Stimulated activated naive CD8-positive, alpha-beta T cell treated with anti-CD3 and anti-CD28 coated beads, Interleukin-15, Interleukin-2, amounts not matched to agents 100 ng/mL and 50 ng/mL, for 24 hours (primary cell): ENCODE data around the gene PIN1.
"Not testable (repeated sequence)": the region's sequence is repeated elsewhere in the genome, so short reads cannot be mapped to it uniquely, and the experiment has no call there.

Experiments used
- H3K27ac Mint-ChIP-seq: one replicate; pipeline ENCODE4 v1.8.0; 2021; ENCODE audit warnings: mild to moderate bottlenecking, mixed read lengths
- H3K27me3 Mint-ChIP-seq: one replicate; pipeline ENCODE4 v1.8.0; 2021; ENCODE audit warnings: mixed read lengths
- H3K36me3 Mint-ChIP-seq: one replicate; pipeline ENCODE4 v1.8.0; 2021; ENCODE audit warnings: low read depth, mixed read lengths
- H3K4me1 Mint-ChIP-seq: one replicate; pipeline ENCODE4 v1.8.0; 2021; ENCODE audit warnings: low read depth, mixed read lengths
- H3K4me3 Mint-ChIP-seq: one replicate; pipeline ENCODE4 v1.8.0; 2021; ENCODE audit warnings: mild to moderate bottlenecking, mixed read lengths
- H3K9me3 Mint-ChIP-seq: one replicate; pipeline ENCODE4 v1.8.0; 2021; ENCODE audit warnings: mixed read lengths

The PIN1 gene

DNA sequence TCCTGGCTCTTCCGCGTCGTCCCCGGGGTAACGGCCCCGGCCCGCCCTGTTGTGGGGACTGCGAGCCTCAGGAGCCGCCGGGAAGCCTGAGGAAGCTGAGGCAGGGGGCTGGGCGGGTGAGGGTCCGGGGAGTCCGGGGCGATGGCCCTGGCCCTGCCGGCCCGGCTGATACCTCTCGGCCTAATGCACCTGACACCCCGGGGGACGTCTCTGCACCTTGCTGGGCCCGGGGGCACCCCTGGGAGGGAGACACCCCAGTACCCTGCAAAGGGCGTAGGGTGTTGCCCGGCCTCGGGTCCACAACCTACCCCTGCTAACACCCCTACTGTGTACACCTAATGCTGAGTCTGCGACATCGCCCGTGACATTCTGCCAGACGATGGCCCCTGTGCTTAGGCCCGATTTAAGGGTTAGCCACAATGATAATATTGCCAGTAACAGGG lies 410 bp downstream of the PIN1 start:
- H3K9me3 Mint-ChIP-seq: no peaks in the 10 kb centered on the region
- H3K27me3 Mint-ChIP-seq: no peaks in the 10 kb centered on the region
- H3K4me3 Mint-ChIP-seq: peak overlapping the region; percentile 92
- H3K36me3 Mint-ChIP-seq: peaks cover 17% of the 10 kb centered on the region
- peak overlapping the region; percentile 83 for H3K27ac Mint-ChIP-seq
- peaks cover 11% of the 10 kb centered on the region for H3K4me1 Mint-ChIP-seq

DNA sequence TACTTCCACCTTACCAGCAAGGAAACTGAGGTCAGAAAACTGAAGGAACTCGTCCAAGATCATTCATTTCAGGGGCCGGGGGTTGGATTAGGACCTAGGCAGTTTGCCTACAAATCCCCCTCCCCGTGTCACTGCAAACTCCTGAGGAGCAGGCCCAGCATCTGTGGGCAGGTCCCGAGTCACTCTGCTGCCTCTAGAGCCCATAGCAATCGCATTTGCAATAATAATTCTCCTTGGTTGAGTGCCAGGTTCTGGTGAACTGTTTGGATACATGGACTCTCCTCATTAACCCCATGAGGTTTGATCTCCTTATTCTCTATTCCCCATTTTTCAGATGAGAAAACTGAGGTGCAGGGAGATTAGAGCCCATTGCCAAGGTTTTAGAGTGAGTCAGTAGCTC lies 903 bp downstream of the PIN1 start:
- Mint-ChIP-seq H3K27ac (peak overlapping the region; percentile 83), H3K36me3 (peaks cover 19% of the 10 kb centered on the region), H3K4me1 (peaks cover 11% of the 10 kb centered on the region), H3K4me3 (peak overlapping the region; percentile 92), H3K9me3 (no peaks in the 10 kb centered on the region), H3K27me3 (no peaks in the 10 kb centered on the region)

DNA sequence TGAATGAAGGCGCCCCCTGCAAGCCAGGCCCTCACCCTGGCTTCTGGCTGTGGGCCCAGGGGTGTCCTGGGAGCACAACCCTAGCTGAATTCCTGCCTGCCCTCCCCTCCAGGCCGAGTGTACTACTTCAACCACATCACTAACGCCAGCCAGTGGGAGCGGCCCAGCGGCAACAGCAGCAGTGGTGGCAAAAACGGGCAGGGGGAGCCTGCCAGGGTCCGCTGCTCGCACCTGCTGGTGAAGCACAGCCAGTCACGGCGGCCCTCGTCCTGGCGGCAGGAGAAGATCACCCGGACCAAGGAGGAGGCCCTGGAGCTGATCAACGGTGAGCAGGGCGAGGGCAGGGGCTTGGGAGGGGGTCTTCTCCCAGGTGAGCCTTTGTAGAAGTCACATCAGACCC lies 3.2 kb downstream of the PIN1 start:
- Mint-ChIP-seq H3K9me3 (no peaks in the 10 kb centered on the region), H3K4me1 (peaks cover 11% of the 10 kb centered on the region), H3K36me3 (peaks cover 40% of the 10 kb centered on the region)

DNA sequence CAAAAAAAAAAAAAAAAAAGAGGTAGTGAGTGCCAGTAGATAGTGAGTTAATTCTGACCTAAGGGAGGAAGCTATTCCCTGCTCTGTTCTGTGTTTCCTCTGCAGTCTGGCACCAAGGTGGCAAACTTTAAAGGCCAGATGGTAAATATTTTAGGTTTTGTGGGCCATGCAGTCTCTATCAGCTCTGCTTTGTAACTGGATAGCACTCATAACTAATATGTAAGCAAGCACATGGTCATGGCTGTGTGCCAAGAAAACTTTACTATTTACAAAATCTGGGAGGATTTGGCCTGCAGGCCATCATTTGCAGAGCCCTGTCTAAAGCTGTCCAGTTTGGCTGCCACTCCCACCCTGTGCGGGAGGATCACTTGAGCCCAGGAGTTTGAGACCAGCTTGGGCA lies 4.3 kb downstream of the PIN1 start:
- no peak overlapping the region for H3K27ac Mint-ChIP-seq
- H3K4me1 Mint-ChIP-seq: peaks cover 11% of the 10 kb centered on the region
- H3K36me3 Mint-ChIP-seq: peaks cover 47% of the 10 kb centered on the region
- H3K4me3 Mint-ChIP-seq: no peak overlapping the region
- no peaks in the 10 kb centered on the region for H3K27me3 Mint-ChIP-seq
- H3K9me3 Mint-ChIP-seq: no peaks in the 10 kb centered on the region

More for the DNA sequence above, 3.2 kb downstream of the PIN1 start:
- Mint-ChIP-seq H3K27ac (no peak overlapping the region), H3K4me3 (no peak overlapping the region), H3K27me3 (no peaks in the 10 kb centered on the region)

DNA sequence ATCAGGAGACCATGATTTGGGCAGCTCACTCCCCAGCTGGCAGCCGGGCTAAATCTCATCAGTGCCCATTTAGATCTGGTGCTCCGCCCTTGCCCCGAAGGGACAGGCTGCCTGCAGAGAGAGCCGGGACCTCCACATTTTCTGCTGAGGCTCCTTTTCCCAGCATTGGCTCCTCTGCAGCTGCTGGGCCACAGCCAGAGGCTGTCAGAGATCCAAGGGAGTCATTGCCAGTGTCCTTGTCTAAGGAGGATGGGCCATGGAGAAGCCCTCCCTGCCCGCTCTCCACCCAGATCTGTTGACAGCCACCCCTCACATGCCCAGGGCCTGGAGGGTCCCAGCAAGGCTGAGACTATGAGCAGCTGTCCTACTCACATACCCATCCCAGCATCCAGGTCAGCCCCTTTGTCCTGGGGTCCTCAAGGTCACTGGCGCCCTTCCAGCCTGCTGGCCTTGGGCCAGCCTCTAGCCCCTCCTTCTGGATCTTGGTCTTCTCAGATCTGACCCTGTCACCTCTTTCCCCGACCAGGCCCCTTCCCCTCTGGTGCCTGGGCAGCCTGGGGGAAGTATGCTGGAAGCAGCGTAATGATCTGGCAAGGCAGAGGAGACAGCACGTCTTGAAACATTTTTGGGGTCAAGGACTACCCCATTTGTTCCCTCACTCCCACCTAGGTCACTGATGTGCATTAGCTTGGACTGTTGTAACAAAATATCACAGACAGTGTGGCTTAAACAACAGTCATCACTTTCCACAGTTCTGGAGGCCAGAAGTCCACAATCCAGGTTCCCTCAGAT lies 7.9 kb downstream of the PIN1 start:
- Mint-ChIP-seq H3K27me3 (no peaks in the 10 kb centered on the region), H3K9me3 (no peaks in the 10 kb centered on the region), H3K27ac (no peak overlapping the region), H3K4me1 (peaks cover 17% of the 10 kb centered on the region), H3K4me3 (no peak overlapping the region), H3K36me3 (peaks cover 59% of the 10 kb centered on the region)

DNA sequence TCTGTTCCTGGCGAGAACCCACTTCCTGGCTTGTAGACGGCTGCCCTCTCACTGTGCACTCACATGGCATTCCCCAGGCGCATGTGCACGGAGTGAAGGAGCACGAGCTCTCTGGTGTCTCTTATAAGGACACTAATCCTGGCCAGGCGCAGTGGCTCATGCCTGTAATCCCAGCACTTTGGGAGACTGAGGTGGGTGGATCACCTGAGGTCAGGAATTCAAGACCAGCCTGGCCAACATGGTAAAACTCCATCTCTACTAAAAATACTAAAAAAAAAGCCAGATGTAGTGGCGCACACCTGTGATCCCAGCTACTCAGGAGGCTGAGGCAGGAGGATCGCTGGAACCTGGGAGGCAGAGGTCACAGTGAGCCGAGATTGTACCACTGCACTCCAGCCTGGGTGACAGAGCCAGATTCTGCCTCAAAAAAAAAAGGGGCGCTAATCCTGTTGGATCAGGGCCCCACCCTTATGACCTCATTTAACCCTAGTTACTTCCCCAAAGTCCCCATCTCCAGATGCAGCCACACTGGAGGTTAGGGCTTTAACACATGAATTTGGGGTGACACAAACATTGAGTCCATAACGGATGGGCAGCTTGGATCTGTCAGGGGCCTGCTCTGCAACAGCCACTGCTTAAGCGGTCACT lies 8.6 kb downstream of the PIN1 start:
- Mint-ChIP-seq H3K4me1 (peaks cover 17% of the 10 kb centered on the region), H3K36me3 (peaks cover 58% of the 10 kb centered on the region)
- not testable (repeated sequence) for H3K9me3 Mint-ChIP-seq, H3K4me3 Mint-ChIP-seq, H3K27ac Mint-ChIP-seq, H3K27me3 Mint-ChIP-seq

DNA sequence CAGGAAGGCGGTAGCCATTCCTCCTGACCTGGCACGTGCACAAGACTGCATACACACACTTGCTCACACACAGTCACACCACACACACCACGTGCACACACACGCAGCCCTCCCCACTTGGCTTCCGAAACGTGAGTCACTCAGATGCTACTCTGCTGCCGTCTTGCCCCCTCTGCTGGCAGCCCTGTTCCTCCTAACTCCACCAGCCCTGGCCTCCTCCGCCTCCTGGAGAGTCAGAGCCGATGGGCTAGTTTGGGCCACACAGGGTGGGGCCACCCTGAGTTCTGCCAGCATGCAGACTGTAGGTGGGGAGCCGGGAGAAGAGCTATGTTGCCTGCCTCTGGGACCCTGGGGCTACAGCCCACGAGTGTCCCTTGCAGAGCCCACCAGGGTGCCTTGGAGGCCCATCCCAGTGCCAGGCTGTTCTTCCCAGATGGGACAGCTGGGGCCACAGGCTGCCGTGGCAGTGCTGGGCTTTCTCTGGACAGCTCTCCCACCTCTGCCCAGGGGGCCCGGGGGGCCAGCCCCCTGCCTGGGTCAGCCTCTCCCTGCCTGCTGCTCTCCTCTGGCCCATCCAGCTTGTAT lies 12.1 kb downstream of the PIN1 start:
- Mint-ChIP-seq H3K27ac (no peak overlapping the region), H3K27me3 (no peaks in the 10 kb centered on the region), H3K4me3 (no peak overlapping the region), H3K4me1 (peaks cover 17% of the 10 kb centered on the region), H3K9me3 (no peaks in the 10 kb centered on the region), H3K36me3 (peaks cover 31% of the 10 kb centered on the region)

DNA sequence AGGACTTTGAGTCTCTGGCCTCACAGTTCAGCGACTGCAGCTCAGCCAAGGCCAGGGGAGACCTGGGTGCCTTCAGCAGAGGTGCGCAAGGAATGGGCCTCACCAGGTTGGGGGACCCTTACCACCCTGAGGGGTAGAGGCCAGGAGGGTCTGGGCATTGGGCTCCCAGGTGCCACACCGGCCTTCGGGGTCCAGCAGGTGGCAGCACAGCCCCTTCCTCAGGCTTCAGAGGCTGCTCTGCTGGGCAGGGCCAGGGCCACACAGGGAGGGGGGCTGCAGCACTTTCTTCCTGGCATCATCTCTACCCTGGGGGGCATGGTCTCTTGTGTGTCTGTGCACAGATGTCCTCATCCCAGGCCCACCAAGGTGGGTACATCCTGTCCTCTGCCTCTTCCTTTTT lies 12.9 kb downstream of the PIN1 start:
- no peak overlapping the region for H3K27ac Mint-ChIP-seq
- no peaks in the 10 kb centered on the region for H3K9me3 Mint-ChIP-seq
- no peak overlapping the region for H3K4me3 Mint-ChIP-seq
- H3K4me1 Mint-ChIP-seq: peaks cover 17% of the 10 kb centered on the region
- H3K27me3 Mint-ChIP-seq: no peaks in the 10 kb centered on the region
- H3K36me3 Mint-ChIP-seq: peaks cover 22% of the 10 kb centered on the region

DNA sequence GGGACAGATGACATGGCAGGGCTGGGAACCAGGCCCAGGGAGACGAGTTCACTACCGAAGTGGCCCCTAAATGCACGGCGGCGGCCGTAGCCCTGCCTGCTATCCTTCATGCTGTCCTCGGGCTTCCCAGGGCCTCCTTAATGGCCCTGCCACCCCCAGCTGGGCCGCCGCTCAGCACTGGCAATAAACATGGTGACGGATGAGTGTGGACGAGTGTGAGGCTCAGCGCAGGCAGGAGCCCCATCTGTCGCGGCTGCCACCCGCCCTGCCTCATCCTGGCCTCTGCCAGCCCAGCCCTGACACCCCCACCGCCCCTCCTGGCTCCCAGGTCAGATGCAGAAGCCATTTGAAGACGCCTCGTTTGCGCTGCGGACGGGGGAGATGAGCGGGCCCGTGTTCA lies 13.6 kb downstream of the PIN1 start:
- Mint-ChIP-seq H3K27me3 (no peaks in the 10 kb centered on the region), H3K36me3 (peaks cover 17% of the 10 kb centered on the region), H3K9me3 (no peaks in the 10 kb centered on the region), H3K27ac (no peak overlapping the region), H3K4me3 (no peak overlapping the region), H3K4me1 (peaks cover 17% of the 10 kb centered on the region)

DNA sequence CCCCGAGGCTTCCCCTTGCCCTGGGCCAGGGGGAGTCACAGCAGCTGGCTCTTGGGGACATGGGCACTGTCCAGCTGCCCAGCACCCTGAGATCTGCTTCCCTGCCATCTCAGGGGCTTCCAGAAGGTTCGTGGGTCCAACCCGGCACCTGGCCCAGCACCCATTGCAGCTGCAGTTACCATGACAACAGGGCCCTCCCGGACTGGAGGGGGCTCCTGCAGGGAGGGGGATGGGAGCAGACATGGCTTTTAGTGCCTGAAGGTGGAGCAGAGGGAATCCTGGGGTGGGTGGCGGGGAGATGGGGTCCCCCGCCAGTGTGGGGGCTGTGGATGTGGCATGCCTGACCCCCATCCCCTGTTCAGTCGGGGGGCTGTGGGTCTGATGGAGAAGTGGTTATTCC lies 14.7 kb downstream of the PIN1 start:
- Mint-ChIP-seq H3K27ac (no peak overlapping the region), H3K9me3 (no peaks in the 10 kb centered on the region), H3K4me3 (no peak overlapping the region), H3K27me3 (no peaks in the 10 kb centered on the region), H3K36me3 (peaks cover 13% of the 10 kb centered on the region), H3K4me1 (peaks cover 17% of the 10 kb centered on the region)

DNA sequence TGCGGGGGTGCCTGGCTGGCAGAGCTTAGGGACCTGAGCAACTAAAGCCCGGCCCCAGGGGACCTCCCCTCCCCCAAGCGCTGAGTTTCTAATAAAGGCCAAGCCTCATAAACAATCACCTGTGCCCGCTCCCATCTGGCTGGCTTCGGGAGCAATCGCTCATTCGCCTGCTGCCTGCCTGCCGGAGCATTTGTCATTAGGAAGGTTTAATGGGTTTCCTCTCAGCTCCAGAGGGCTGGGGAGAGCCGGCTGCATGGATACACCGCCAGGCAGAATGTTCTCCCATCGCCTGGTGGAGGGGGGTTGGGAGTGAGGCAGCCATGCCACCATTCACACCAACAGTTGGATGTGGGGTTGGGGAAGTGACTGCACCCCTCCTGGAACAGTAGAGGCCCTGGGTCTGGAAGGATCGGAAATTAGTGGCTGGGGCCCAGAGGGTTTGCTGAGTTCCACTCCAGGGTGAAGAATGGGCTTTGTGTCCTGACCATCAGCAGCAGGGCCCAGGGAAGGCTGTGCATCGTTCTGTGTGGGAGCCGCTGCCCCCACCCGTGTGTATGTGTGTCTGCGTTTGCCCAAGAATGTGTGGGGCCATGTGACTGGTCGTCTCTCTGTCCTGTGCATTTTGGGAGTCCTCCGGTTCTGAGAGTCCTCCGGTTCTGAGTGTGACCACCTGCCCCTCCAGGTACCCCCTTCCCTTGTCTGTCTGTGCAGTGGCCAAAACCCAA lies 15.3 kb downstream of the PIN1 start:
- no peaks in the 10 kb centered on the region for H3K9me3 Mint-ChIP-seq
- H3K27ac Mint-ChIP-seq: no peak overlapping the region
- H3K4me3 Mint-ChIP-seq: no peak overlapping the region
- H3K27me3 Mint-ChIP-seq: no peaks in the 10 kb centered on the region
- H3K4me1 Mint-ChIP-seq: peaks cover 17% of the 10 kb centered on the region
- H3K36me3 Mint-ChIP-seq: peaks cover 7% of the 10 kb centered on the region

DNA sequence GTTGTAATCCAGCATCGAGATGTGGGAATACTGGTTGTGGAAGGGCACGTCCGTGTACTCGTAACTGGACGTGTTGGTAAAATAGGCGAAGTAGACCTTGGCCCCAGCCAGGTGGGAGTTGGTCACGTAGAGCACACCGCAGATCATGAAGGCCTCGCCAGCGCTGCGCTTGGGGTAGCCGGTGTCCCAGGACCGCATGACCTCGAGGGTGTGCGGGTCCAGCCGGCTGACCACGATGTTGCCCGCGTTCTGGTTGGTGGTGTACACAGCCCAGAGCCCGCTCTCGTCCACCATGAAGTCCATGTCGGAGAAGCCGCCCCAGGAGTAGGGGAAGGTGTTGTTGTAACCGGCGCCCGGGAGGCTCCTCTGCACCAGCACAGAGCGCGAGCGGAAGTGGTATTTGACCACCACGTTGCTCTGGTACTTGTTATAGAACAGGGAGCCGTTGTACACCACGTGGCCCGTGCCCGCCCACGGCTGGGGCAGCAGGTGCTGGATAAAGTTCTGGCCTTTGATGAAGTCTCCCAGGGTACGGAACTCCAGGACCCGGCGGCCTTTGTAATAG lies 19.2 kb downstream of the PIN1 start:
- Mint-ChIP-seq H3K4me3 (no peak overlapping the region), H3K36me3 (peaks cover 5% of the 10 kb centered on the region), H3K27me3 (no peaks in the 10 kb centered on the region), H3K9me3 (no peaks in the 10 kb centered on the region), H3K4me1 (peaks cover 33% of the 10 kb centered on the region), H3K27ac (no peak overlapping the region)

DNA sequence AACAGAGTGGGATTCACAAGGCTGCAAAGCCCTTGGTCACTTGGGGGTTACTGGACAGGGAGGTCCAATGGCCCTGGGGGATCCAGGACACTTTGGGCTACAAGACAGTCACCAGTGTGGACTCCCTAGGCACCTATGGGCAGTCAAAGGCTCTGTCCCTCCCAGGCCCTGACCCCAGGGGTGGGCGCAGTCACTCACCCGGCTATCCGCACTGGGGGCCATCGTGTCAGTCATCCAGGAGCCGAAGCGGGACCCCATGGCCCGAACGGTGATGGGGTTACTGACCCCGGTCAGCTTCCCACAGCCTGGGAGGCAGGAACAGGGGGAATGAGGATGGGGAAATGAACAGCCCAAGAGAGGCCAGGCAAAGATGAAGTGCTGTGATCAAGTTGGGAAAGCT lies 21.5 kb downstream of the PIN1 start:
- Mint-ChIP-seq H3K36me3 (peaks cover 5% of the 10 kb centered on the region), H3K9me3 (no peaks in the 10 kb centered on the region), H3K4me1 (peaks cover 47% of the 10 kb centered on the region), H3K27ac (no peak overlapping the region), H3K27me3 (no peaks in the 10 kb centered on the region), H3K4me3 (no peak overlapping the region)

DNA sequence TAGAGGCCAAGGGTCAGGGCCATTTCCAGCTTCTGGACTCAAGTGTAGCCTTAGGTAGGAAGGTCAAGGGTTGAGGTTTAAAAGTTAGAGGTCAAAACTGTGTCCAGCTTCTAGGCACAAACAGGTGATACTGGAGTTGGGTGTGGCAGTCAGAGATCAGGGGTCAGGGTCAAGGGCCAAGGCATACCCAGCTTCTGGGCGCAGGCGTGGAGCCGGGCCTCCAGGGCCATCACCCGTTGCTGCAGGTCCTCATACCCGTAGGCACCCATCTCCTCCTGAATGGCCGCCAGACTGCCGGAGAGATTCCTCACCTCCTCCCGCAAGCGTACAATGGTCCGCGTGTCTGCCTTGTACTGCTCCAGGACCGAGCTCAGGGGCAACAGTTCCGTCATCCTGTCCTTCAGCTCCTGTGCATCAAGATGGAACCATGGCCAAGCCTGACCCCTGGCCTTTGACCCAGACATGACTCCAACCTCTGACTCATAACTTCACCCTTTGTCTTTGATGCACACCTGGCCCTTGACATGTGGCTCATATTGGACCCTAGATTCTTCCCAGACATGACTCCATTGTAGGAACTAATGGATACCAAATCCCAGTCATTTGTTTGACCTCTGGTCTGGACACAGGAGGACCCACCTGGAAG lies 22.1 kb downstream of the PIN1 start:
- Mint-ChIP-seq H3K4me3 (peak overlapping the region; percentile 47), H3K4me1 (peaks cover 52% of the 10 kb centered on the region), H3K27ac (peak overlapping the region; percentile 81), H3K27me3 (no peaks in the 10 kb centered on the region), H3K36me3 (peaks cover 5% of the 10 kb centered on the region), H3K9me3 (no peaks in the 10 kb centered on the region)
